PC-9 (cell line): ENCODE results near the gene PIBF1.

Source experiments
- CTCF ChIP-seq: fragments of 200-600 bp; sonication (generic); conservative IDR thresholded peaks from 2 replicates; pipeline ENCODE4 v1.6.1; 2017; ENCODE audit warnings: mixed run types, antibody characterized with exemption, mild to moderate bottlenecking, moderate library complexity
- EZH2 ChIP-seq: fragments of 200-600 bp; sonication (generic); IDR thresholded peaks from 2 replicates; pipeline ENCODE4 v1.8.0; 2017; ENCODE audit warnings: antibody characterized with exemption, low read depth

GRCh38 chr13:73056565-73056962 lies 274.6 kb downstream of the PIBF1 start:
- TF ChIP-seq CTCF (no peak), EZH2 (no peak)
